H1 (cell line): Measurements from ENCODE around the gene ITGB8. TPM values are rescaled to one million over a fixed set of nuclear protein-coding genes. Genes with fewer than 3 reads are reported as not detected.

Source experiments
- CTCF ChIA-PET: fragments of 300-600 bp; sonication (Branson Sonifier 250); formaldehyde crosslinking; loops from one replicate; lab custom pipeline; 2021; ENCODE audit not compliant: partially characterized antibody; lab: Charles Lee
- POLR2A ChIA-PET: fragments of 300-600 bp; sonication (Branson Sonifier 250); formaldehyde crosslinking; loops from one replicate; lab custom pipeline; 2021; ENCODE audit warnings: inconsistent platforms; ENCODE audit not compliant: partially characterized antibody; lab: Charles Lee
- DNase-seq, 2 experiments: peaks; one replicate each; pipeline versions ENCODE4 v3.0.0 to v3.0.0-alpha.2; 2010 to 2022; ENCODE audit warnings: low spot score in 2 of 2, low read depth in 1 of 2, mixed read lengths in 1 of 2
- FAIRE-seq: peaks from 2 replicates; lab custom pipeline; 2011; peaks lifted over from hg19 to GRCh38; lab: Jason Lieb, UNC
- H2AFZ ChIP-seq: 2 replicates; pipeline ENCODE4 v1.8.1; 2012; ENCODE audit warnings: low read length, inconsistent platforms
- H2AK5ac ChIP-seq: 2 replicates; pipeline ENCODE4 v1.6.1; 2013; ENCODE audit warnings: low read depth, low read length
- H2BK120ac ChIP-seq: replicated peaks from 2 replicates; pipeline ENCODE3; 2013; ENCODE audit warnings: low read depth, low read length, inconsistent platforms
- H2BK12ac ChIP-seq: 2 replicates; pipeline ENCODE4 v1.6.1; 2013; ENCODE audit warnings: low read depth, low read length
- H2BK15ac ChIP-seq: 2 replicates; pipeline ENCODE4 v1.6.1; 2013; ENCODE audit warnings: low read length
- H2BK20ac ChIP-seq: 2 replicates; pipeline ENCODE4 v1.6.1; 2013; ENCODE audit warnings: low read length
- H2BK5ac ChIP-seq: 2 replicates; pipeline ENCODE4 v1.6.1; 2013; ENCODE audit warnings: low read depth, low read length
- H3K14ac ChIP-seq: 2 replicates; pipeline ENCODE4 v1.6.1; 2013; ENCODE audit warnings: inconsistent platforms; ENCODE audit not compliant: insufficient read length
- H3K18ac ChIP-seq: 2 replicates; pipeline ENCODE4 v1.6.1; 2013; ENCODE audit warnings: low read length; ENCODE audit errors: extremely low read depth
- H3K23ac ChIP-seq: 2 replicates; pipeline ENCODE4 v1.6.1; 2013; ENCODE audit warnings: inconsistent platforms; ENCODE audit not compliant: insufficient read length
- H3K23me2 ChIP-seq: 2 replicates; pipeline ENCODE4 v1.6.1; 2013; ENCODE audit warnings: low read depth, low read length
- H3K27ac ChIP-seq: 2 replicates; pipeline ENCODE4 v1.6.1; 2011; ENCODE audit warnings: low read depth, low read length, inconsistent platforms
- H3K27me3 ChIP-seq, 4 experiments: replicated peaks in 1 of 4; 1 replicate in 1 of 4; 2 replicates in 3 of 4; pipeline versions ENCODE4 v1.6.1 to v1.8.1; 2011 to 2013; ENCODE audit warnings: low read length in 3 of 4, mild to moderate bottlenecking in 3 of 4, inconsistent platforms in 2 of 4, mixed read lengths in 2 of 4, moderate library complexity in 1 of 4; ENCODE audit not compliant: control insufficient read depth in 3 of 4, insufficient read depth in 3 of 4; ENCODE audit errors: extremely low read depth in 1 of 4
- H3K36me3 ChIP-seq, 4 experiments: 2 replicates each; pipeline versions ENCODE4 v1.6.1 to v1.8.1; 2011 to 2013; ENCODE audit warnings: mild to moderate bottlenecking in 4 of 4, low read length in 3 of 4, moderate library complexity in 2 of 4, control low read depth in 1 of 4, inconsistent platforms in 1 of 4; ENCODE audit not compliant: insufficient read depth in 4 of 4, control insufficient read depth in 2 of 4
- H3K4ac ChIP-seq: replicated peaks from 2 replicates; pipeline ENCODE3; 2013; ENCODE audit warnings: low read length, low read depth, mixed read lengths, inconsistent platforms; ENCODE audit not compliant: insufficient read length
- H3K4me1 ChIP-seq, 4 experiments: replicated peaks in 1 of 4; 1 replicate in 1 of 4; 2 replicates in 3 of 4; pipeline versions ENCODE4 v1.6.1 to v1.8.1; 2011 to 2013; ENCODE audit warnings: low read length in 3 of 4, inconsistent platforms in 2 of 4, mixed read lengths in 1 of 4; ENCODE audit not compliant: insufficient read depth in 4 of 4, control insufficient read depth in 3 of 4
- H3K4me2 ChIP-seq, 2 experiments: 2 replicates each; pipeline versions ENCODE4 v1.6.1 to v1.8.1; 2011 to 2013; ENCODE audit warnings: low read depth in 2 of 2, low read length in 2 of 2, control low read depth in 1 of 2, inconsistent platforms in 1 of 2, mild to moderate bottlenecking in 1 of 2; ENCODE audit not compliant: insufficient read depth in 1 of 2
- H3K4me3 ChIP-seq, 4 experiments: fragments of 200-600, 300-600 bp in 1 of 4; sonication (generic), shearing (Covaris generic), sonication (Bioruptor Twin) in 1 of 4; 2 replicates each; pipeline versions ENCODE4 v1.5.1 to v1.8.1; 2011 to 2016; ENCODE audit warnings: low read length in 4 of 4, low read depth in 3 of 4, control low read depth in 2 of 4, inconsistent platforms in 2 of 4, mild to moderate bottlenecking in 2 of 4, mixed read lengths in 1 of 4, moderate library complexity in 1 of 4; ENCODE audit not compliant: insufficient read depth in 2 of 4; ENCODE audit errors: extremely low read depth in 1 of 4
- H3K56ac ChIP-seq: replicated peaks from 2 replicates; pipeline ENCODE3; 2013; ENCODE audit warnings: low read depth, mild to moderate bottlenecking, mixed read lengths, low read length, inconsistent platforms; ENCODE audit not compliant: insufficient read length
- H3K79me1 ChIP-seq: 2 replicates; pipeline ENCODE4 v1.6.1; 2013; ENCODE audit warnings: low read depth, low read length, control low read depth
- H3K79me2 ChIP-seq, 2 experiments: 2 replicates each; pipeline versions ENCODE4 v1.6.1 to v1.8.1; 2012 to 2013; ENCODE audit warnings: low read length in 2 of 2, mild to moderate bottlenecking in 2 of 2, inconsistent platforms in 1 of 2; ENCODE audit not compliant: insufficient read depth in 2 of 2, control insufficient read depth in 1 of 2
- H3K9ac ChIP-seq, 4 experiments: replicated peaks in 1 of 4; 1 replicate in 1 of 4; 2 replicates in 3 of 4; pipeline versions ENCODE4 v1.6.1 to v1.8.1; 2011 to 2013; ENCODE audit warnings: low read depth in 3 of 4, low read length in 3 of 4, control low read depth in 2 of 4, mild to moderate bottlenecking in 2 of 4, moderate library complexity in 2 of 4, inconsistent platforms in 1 of 4; ENCODE audit errors: extremely low read depth in 1 of 4
- H3K9me3 ChIP-seq, 2 experiments: 2 replicates each; pipeline versions ENCODE4 v1.6.1 to v1.8.1; 2012 to 2013; ENCODE audit warnings: mild to moderate bottlenecking in 2 of 2, moderate library complexity in 2 of 2, control low read depth in 1 of 2, inconsistent platforms in 1 of 2, low read depth in 1 of 2, low read length in 1 of 2, mixed read lengths in 1 of 2; ENCODE audit not compliant: insufficient read depth in 2 of 2
- H4K20me1 ChIP-seq, 2 experiments: replicated peaks in 1 of 2; 2 replicates each; pipeline versions ENCODE3 to v1.8.1; 2011 to 2013; ENCODE audit warnings: inconsistent platforms in 2 of 2, low read length in 2 of 2, mild to moderate bottlenecking in 1 of 2; ENCODE audit not compliant: insufficient read depth in 2 of 2, control insufficient read depth in 1 of 2
- H4K5ac ChIP-seq: 2 replicates; pipeline ENCODE4 v1.6.1; 2013; ENCODE audit warnings: low read length, low read depth, mixed read lengths, inconsistent platforms; ENCODE audit not compliant: insufficient read length
- H4K8ac ChIP-seq: 2 replicates; pipeline ENCODE4 v1.8.0; 2013; ENCODE audit warnings: mild to moderate bottlenecking, moderate library complexity, low read length, inconsistent platforms; ENCODE audit not compliant: insufficient read depth; ENCODE audit errors: extremely low read depth
- H4K91ac ChIP-seq: replicated peaks from 2 replicates; pipeline ENCODE3; 2013; ENCODE audit warnings: low read length, mixed read lengths, inconsistent platforms; ENCODE audit not compliant: insufficient read length
- EGR1 ChIP-seq: IDR thresholded peaks from 2 replicates; pipeline ENCODE4 v1.6.1; 2011; ENCODE audit warnings: low read depth, low read length, borderline replicate concordance
- GTF2F1 ChIP-seq: IDR thresholded peaks from 2 replicates; pipeline ENCODE4 v1.6.1; 2012; ENCODE audit warnings: low read depth, low read length, improper control_type of control experiment, borderline replicate concordance
- POU5F1 ChIP-seq: IDR thresholded peaks from 2 replicates; pipeline ENCODE4 v1.6.1; 2011; ENCODE audit warnings: low read depth, mild to moderate bottlenecking, low read length, moderate library complexity
- YY1 ChIP-seq: IDR thresholded peaks from 2 replicates; pipeline ENCODE4 v1.6.1; 2011; ENCODE audit warnings: low read depth, mild to moderate bottlenecking, low read length
- WGBS, 2 experiments: shearing (Covaris generic) in 1 of 2; methylation state at CpG; one replicate each; pipeline versions ENCODE4 v1.1.6 to v1.1.7; 2013 to 2015; ENCODE audit warnings: low lambda C conversion rate in 2 of 2, mixed read lengths in 2 of 2, inconsistent platforms in 1 of 2, low coverage in 1 of 2, missing lambda C conversion rate in 1 of 2; ENCODE audit not compliant: insufficient replicate concordance in 2 of 2, insufficient coverage in 1 of 2, insufficient read length in 1 of 2; ENCODE audit errors: extremely low coverage in 1 of 2, missing lambda C conversion rate in 1 of 2; 5-methylcytosine and 5-hydroxymethylcytosine counted together
- polyA plus RNA-seq, 7 experiments: library from polyadenylated mRNA; depleted of rRNA in 3 of 7; stranded (reverse) in 5 of 7; unstranded in 2 of 7; fragments of >200 nt in 5 of 7; fragments of 200-250 nt in 2 of 7; gene quantifications; 1 replicate in 5 of 7; 2 replicates in 1 of 7; 4 replicates in 1 of 7; pipeline versions ENCODE4 v1.2.1 to v1.2.3, GENCODE V29; 2011 to 2013; ENCODE audit warnings: missing spikeins in 2 of 7, mixed read lengths in 2 of 7
- total RNA-seq: library from RNA; stranded (reverse); fragmentation: NEBNext Ultra II Directional; extraction: Animal tissue kit (Norgen Biotek cat#: 25700); gene quantifications from 2 replicates; pipeline ENCODE4 v1.2.1, GENCODE V29; 2021

The ITGB8 gene
- total and polyA plus RNA-seq, 2 of the 8 experiments (the other 6 are each of a cell fraction or from before 2014, with no cell fraction given) = 1.2 to 3.6 TPM

DNA sequence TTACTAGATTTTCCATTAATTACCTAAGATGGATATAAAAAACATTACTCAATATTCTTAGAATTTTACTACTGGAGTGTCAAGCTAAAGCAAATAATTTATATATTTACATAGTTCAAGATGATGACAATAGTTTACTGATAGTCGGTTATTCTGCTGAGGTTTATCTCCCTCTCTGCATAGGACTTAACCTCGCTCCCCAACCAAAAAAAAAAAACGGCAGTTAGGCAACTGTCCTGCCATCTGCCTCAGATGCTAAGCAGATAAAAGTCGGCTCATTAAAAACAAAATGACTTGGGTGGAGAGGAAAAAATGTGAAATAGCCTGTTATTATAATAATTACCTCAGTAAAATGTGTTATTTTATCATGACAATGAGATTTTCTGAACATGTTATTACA, 14.0 kb upstream of the ITGB8 start:
- no peak overlapping the region for H3K18ac ChIP-seq
- no peaks in the 10 kb centered on the region for H4K20me1 ChIP-seq
- no peaks in the 10 kb centered on the region for H3K23me2 ChIP-seq
- no peak overlapping the region for H2AK5ac ChIP-seq
- H4K5ac ChIP-seq = no peak overlapping the region
- H2BK15ac ChIP-seq = no peak overlapping the region
- ChIA-PET POLR2A (interaction anchor here (0.7 to 2.7 kb wide), 2 partner anchors 14 to 575 kb away, joined by 3 to 10 read pairs; partner anchors contain the start of gene ITGB8), CTCF (interaction anchor here (1.3 to 5.0 kb wide), 2 partner anchors 10 to 49 kb away, joined by 3 to 24 read pairs; no protein-coding TSS in a partner anchor)
- 85% methylated on average over 4 of the region's 4 CpGs; no CpG with 5 or more reads in 1 of the 2 experiments for WGBS, 2 experiments
- H3K79me2 ChIP-seq = no peaks in the 10 kb centered on the region
- H3K14ac ChIP-seq = no peak overlapping the region
- H3K9me3 ChIP-seq = no peaks in the 10 kb centered on the region
- no peak for FAIRE-seq
- H3K36me3 ChIP-seq = no peaks in the 10 kb centered on the region
- H3K23ac ChIP-seq = no peak overlapping the region
- H3K4me2 ChIP-seq = no peak overlapping the region
- no peak overlapping the region for H2BK12ac ChIP-seq
- no peak overlapping the region for H2BK120ac ChIP-seq
- no peak for DNase-seq
- H3K56ac ChIP-seq = no peak overlapping the region
- no peaks in the 10 kb centered on the region for H3K79me1 ChIP-seq
- no peak overlapping the region for H3K9ac ChIP-seq
- no peak overlapping the region for H3K4ac ChIP-seq
- no peak overlapping the region for H3K27ac ChIP-seq
- H4K91ac ChIP-seq = no peak overlapping the region
- no peak overlapping the region for H2AFZ ChIP-seq
- TF ChIP-seq POU5F1 (no peak), YY1 (no peak), EGR1 (no peak), GTF2F1 (no peak)
- H3K27me3 ChIP-seq = no peaks in the 10 kb centered on the region
- H3K4me3 ChIP-seq = no peak overlapping the region
- no peak overlapping the region for H4K8ac ChIP-seq
- no peak overlapping the region for H2BK5ac ChIP-seq
- H2BK20ac ChIP-seq = no peak overlapping the region
- H3K4me1 ChIP-seq = no peaks in the 10 kb centered on the region
